HCT116 (cell line): ENCODE data around the gene VASH1. TPM values are rescaled to one million over a fixed set of nuclear protein-coding genes. Genes with fewer than 3 reads are reported as not detected.

Experiments used
- ATAC-seq: fragments of 200-7000 bp; cut with Tn5 transposase; 2 replicates; pipeline ENCODE4 v1.9.1; 2020; ENCODE audit warnings: mild to moderate bottlenecking, moderate library complexity
- BruUV-seq: library from RNA; stranded (reverse); fragments of 400-500 nt; replicated peaks from 2 replicates; lab custom pipeline; 2021; lab: Mats Ljungman, UMichigan
- CTCF ChIA-PET: fragments of 300-600 bp; sonication (Branson Sonifier 250); formaldehyde crosslinking; loops from one replicate; lab custom pipeline; 2021; ENCODE audit warnings: antibody characterized with exemption; lab: Charles Lee
- POLR2A ChIA-PET: fragments of 300-600, 350-600 bp; sonication (Branson Sonifier 250); formaldehyde crosslinking; loops from one replicate; lab custom pipeline; 2021; ENCODE audit warnings: antibody characterized with exemption; lab: Charles Lee
- RAD21 ChIA-PET, 2 experiments: fragments of 300-600 bp; sonication (Branson Sonifier 250); formaldehyde crosslinking; loops; one replicate each; lab custom pipeline; 2023; ENCODE audit warnings: low total read pairs in 2 of 2; ENCODE audit not compliant: uncharacterized antibody in 2 of 2, unreplicated experiment in 2 of 2, low non-redundant PET in 1 of 2; lab: Charles Lee
- DNase-seq: peaks from one replicate; pipeline ENCODE4 v3.0.0-alpha.2; 2010; ENCODE audit warnings: low read depth, low spot score
- H2AFZ ChIP-seq: fragments of 200-600 bp; shearing (Covaris generic), sonication (generic); 2 replicates; pipeline ENCODE4 v1.6.1; 2017; ENCODE audit warnings: low read depth, mixed run types, mixed read lengths, antibody characterized with exemption, low read length; ENCODE audit not compliant: poor library complexity, severe bottlenecking
- H3K27ac ChIP-seq: 2 replicates; pipeline ENCODE4 v1.5.1; 2012; ENCODE audit warnings: low read depth, low read length
- H3K27me3 ChIP-seq: fragments of 200-600 bp; sonication (generic); 2 replicates; pipeline ENCODE4 v1.6.1; 2016; ENCODE audit warnings: mixed run types, low read length, mixed read lengths; ENCODE audit not compliant: insufficient read depth
- H3K36me3 ChIP-seq, 2 experiments: fragments of 200-500 bp in 1 of 2; fragments of 200-600 bp in 1 of 2; sonication (Bioruptor generic) in 1 of 2; sonication (generic) in 1 of 2; 2 replicates each; pipeline versions ENCODE4 v1.5.1 to v1.6.1; 2014 to 2016; ENCODE audit warnings: low read length in 2 of 2, inconsistent platforms in 1 of 2, mixed read lengths in 1 of 2, mixed run types in 1 of 2; ENCODE audit not compliant: insufficient read depth in 2 of 2, control insufficient read depth in 1 of 2
- H3K4me1 ChIP-seq, 2 experiments: fragments of 200-600 bp in 1 of 2; sonication (generic) in 1 of 2; 2 replicates each; pipeline versions ENCODE4 v1.5.1 to v1.6.1; 2012 to 2017; ENCODE audit warnings: low read length in 2 of 2, inconsistent platforms in 1 of 2, mild to moderate bottlenecking in 1 of 2, mixed read lengths in 1 of 2, mixed run types in 1 of 2, moderate library complexity in 1 of 2; ENCODE audit not compliant: insufficient read depth in 2 of 2, control insufficient read depth in 1 of 2
- H3K4me2 ChIP-seq: fragments of 200-600 bp; sonication (generic); 2 replicates; pipeline ENCODE4 v1.6.1; 2017; ENCODE audit warnings: mixed run types, low read length, mixed read lengths
- H3K4me3 ChIP-seq, 2 experiments: fragments of 200-600 bp in 1 of 2; sonication (generic) in 1 of 2; replicated peaks in 1 of 2; 2 replicates each; pipeline ENCODE4 v1.5.1; 2011 to 2016; ENCODE audit warnings: low read length in 2 of 2, control low read depth in 1 of 2, low read depth in 1 of 2, mild to moderate bottlenecking in 1 of 2, mixed read lengths in 1 of 2, mixed run types in 1 of 2
- H3K79me2 ChIP-seq: fragments of 200-600 bp; sonication (generic); 2 replicates; pipeline ENCODE4 v1.6.1; 2017; ENCODE audit warnings: mild to moderate bottlenecking, mixed run types, low read length, moderate library complexity, mixed read lengths; ENCODE audit not compliant: insufficient read depth
- H3K9ac ChIP-seq: fragments of 200-600 bp; sonication (generic); 2 replicates; pipeline ENCODE4 v1.6.1; 2016; ENCODE audit warnings: low read length, mixed read lengths
- H3K9me2 ChIP-seq: fragments of 200-600 bp; sonication (generic), shearing (Covaris generic); 2 replicates; pipeline ENCODE4 v1.6.1; 2017; ENCODE audit warnings: mixed run types, mild to moderate bottlenecking, moderate library complexity; ENCODE audit not compliant: insufficient read depth
- H3K9me3 ChIP-seq, 2 experiments: fragments of 200-500 bp in 1 of 2; fragments of 200-600 bp in 1 of 2; sonication (Bioruptor generic) in 1 of 2; sonication (generic) in 1 of 2; 2 replicates each; pipeline ENCODE4 v1.6.1; 2014 to 2017; ENCODE audit warnings: low read length in 2 of 2, mixed read lengths in 2 of 2, inconsistent platforms in 1 of 2, low read depth in 1 of 2, mild to moderate bottlenecking in 1 of 2, mixed run types in 1 of 2, moderate library complexity in 1 of 2; ENCODE audit not compliant: control insufficient read depth in 1 of 2, insufficient read depth in 1 of 2
- H4K20me1 ChIP-seq: fragments of 200-600 bp; sonication (generic), shearing (Covaris generic); 2 replicates; pipeline ENCODE4 v1.6.1; 2017; ENCODE audit warnings: mixed run types, mild to moderate bottlenecking, moderate library complexity; ENCODE audit not compliant: insufficient read depth
- CBX3 ChIP-seq: IDR thresholded peaks from 2 replicates; pipeline ENCODE4 v1.6.1; 2012; ENCODE audit warnings: low read depth
- CEBPB ChIP-seq: IDR thresholded peaks from 2 replicates; pipeline ENCODE4 v1.6.1; 2012; ENCODE audit warnings: low read depth
- CTCF ChIP-seq, 3 experiments: fragments of 200-600 bp in 1 of 3; sonication (generic) in 1 of 3; IDR thresholded peaks in 2 of 3; conservative IDR thresholded peaks in 1 of 3; 2 replicates each; pipeline ENCODE4 v1.5.1; 2012 to 2017; ENCODE audit warnings: low read depth in 2 of 3, low read length in 2 of 3, antibody characterized with exemption in 1 of 3, borderline replicate concordance in 1 of 3, control low read depth in 1 of 3, mild to moderate bottlenecking in 1 of 3, mixed read lengths in 1 of 3, mixed run types in 1 of 3, moderate library complexity in 1 of 3; ENCODE audit not compliant: insufficient read depth in 1 of 3
- ELF1 ChIP-seq: IDR thresholded peaks from 2 replicates; pipeline ENCODE4 v1.6.1; 2012; ENCODE audit warnings: low read depth, borderline replicate concordance
- EZH2phosphoT487 ChIP-seq: fragments of 200-600 bp; IDR thresholded peaks from 2 replicates; pipeline ENCODE4 v1.6.1; 2018; ENCODE audit warnings: antibody characterized with exemption, borderline replicate concordance
- FOSL1 ChIP-seq: IDR thresholded peaks from 2 replicates; pipeline ENCODE4 v1.6.1; 2012; ENCODE audit warnings: low read depth
- JUND ChIP-seq: IDR thresholded peaks from 2 replicates; pipeline ENCODE4 v1.6.1; 2012
- REST ChIP-seq: IDR thresholded peaks from 2 replicates; pipeline ENCODE4 v1.6.1; 2012; ENCODE audit warnings: low read depth
- SIN3A ChIP-seq: IDR thresholded peaks from 2 replicates; pipeline ENCODE4 v1.6.1; 2012; ENCODE audit warnings: low read depth
- SP1 ChIP-seq: IDR thresholded peaks from 2 replicates; pipeline ENCODE4 v1.6.1; 2012; ENCODE audit warnings: low read depth
- TCF7L2 ChIP-seq: IDR thresholded peaks from 2 replicates; pipeline ENCODE4 v1.7.0; 2011; ENCODE audit warnings: borderline replicate concordance, inconsistent platforms; ENCODE audit not compliant: insufficient read depth, insufficient read length; ENCODE audit errors: extremely low read depth
- YY1 ChIP-seq: IDR thresholded peaks from 2 replicates; pipeline ENCODE4 v1.6.1; 2011; ENCODE audit warnings: low read length, low read depth, moderate library complexity, mild to moderate bottlenecking; ENCODE audit not compliant: insufficient replicate concordance; ENCODE audit errors: extremely low read depth
- ZNF274 ChIP-seq: fragments of 200-500 bp; sonication (Bioruptor generic); IDR thresholded peaks from 2 replicates; pipeline ENCODE4 v1.6.1; 2014; ENCODE audit warnings: mild to moderate bottlenecking, low read depth, low read length, inconsistent platforms
- intact Hi-C: fragments of 100-400 bp; cut with micrococcal nuclease; formaldehyde crosslinking; loops from 2 replicates; pipeline ENCODE4 v1.10.0; 2022
- total RNA-seq: library from RNA; stranded (reverse); gene quantifications from one replicate; pipeline ENCODE4 v1.2.1, GENCODE V29; 2021; ENCODE audit not compliant: unreplicated experiment

Gene VASH1
- total RNA-seq, 1 experiment from 2014 or later: 13.3 TPM

DNA sequence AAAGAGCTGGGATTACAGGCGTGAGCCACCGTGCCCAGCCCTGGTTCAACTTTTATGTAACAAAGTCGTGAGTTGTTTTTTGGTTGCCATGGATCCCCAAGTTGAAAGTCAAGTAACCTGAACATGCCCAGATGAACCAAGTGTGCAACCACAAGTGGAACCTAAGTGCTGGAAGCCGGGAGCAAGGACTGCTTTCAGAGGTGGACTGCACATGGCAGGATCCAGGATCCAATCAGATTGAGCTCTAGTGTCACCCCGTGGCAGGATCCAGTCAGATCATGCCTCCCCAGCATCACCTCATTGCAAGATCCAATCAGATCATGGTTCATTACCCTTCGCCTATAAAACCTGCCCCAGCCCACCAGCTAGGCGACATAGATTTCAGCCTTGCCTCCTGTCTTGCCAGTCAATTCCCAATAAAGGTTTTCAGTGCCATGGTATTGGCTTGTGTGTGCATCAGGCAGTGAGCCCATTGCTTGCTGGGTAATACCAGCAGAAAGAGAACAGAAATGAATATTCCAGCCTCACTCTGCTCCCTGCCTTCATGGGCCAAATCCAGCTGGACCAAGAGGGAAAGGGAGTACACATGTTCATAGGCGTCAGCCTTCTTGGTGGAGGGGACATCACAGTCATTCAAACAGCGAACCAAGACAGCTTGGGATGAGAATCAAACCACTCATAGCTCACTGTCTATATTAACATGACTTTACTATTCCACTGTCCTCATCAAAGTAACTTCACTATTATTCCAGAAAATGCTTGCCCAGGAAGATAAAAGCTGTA lies 43.6 kb upstream of the VASH1 start:
- DNase-seq: no peak
- Histone ChIP-seq H3K4me3 (no peak overlapping the region), H3K4me2 (no peak overlapping the region), H3K36me3 (no peaks in the 10 kb centered on the region), H3K4me1 (peaks cover 7 to 12% of the 10 kb centered on the region in 2 experiments; a peak in 3 of 4 replicates), H3K27ac (no peak overlapping the region), H2AFZ (no peak overlapping the region), H3K9me3 (no peaks in the 10 kb centered on the region; a peak in 1 of 4 replicates), H3K27me3 (no peaks in the 10 kb centered on the region), H3K9ac (no peak overlapping the region), H3K79me2 (no peaks in the 10 kb centered on the region), H3K9me2 (no peaks in the 10 kb centered on the region), H4K20me1 (no peaks in the 10 kb centered on the region)
- ATAC-seq: no peak
- intact Hi-C loops: loop anchor here (10.0 kb wide), 1 partner anchor 347 kb away; no protein-coding TSS in a partner anchor
- BruUV-seq: no TSS peak
- RAD21 ChIA-PET: no interaction called here
- POLR2A ChIA-PET: no interaction called here
- CTCF ChIA-PET: no interaction called here
- no peak for TF ChIP-seq EZH2phosphoT487
- TF ChIP-seq TCF7L2: no peak
- TF ChIP-seq JUND: no peak
- no peak for TF ChIP-seq SIN3A
- TF ChIP-seq ELF1: no peak
- no peak for TF ChIP-seq YY1
- no peak for TF ChIP-seq CBX3
- TF ChIP-seq FOSL1: no peak

GRCh38 chr14:76718306-76719040 lies 42.8 kb upstream of the VASH1 start:
- no peak for DNase-seq
- POLR2A ChIA-PET: interaction anchor here (0.7 kb wide), 1 partner anchor 89 kb away, joined by 4 read pairs; no protein-coding TSS in a partner anchor
- Histone ChIP-seq H3K27me3 (0 out of 2 replicates have a peak, but pooled peaks cover 4% of the 10 kb centered on the region), H3K79me2 (no peaks in the 10 kb centered on the region), H4K20me1 (no peaks in the 10 kb centered on the region), H3K9ac (no peak overlapping the region), H3K9me3 (no peaks in the 10 kb centered on the region; a peak in 1 of 4 replicates), H3K36me3 (no peaks in the 10 kb centered on the region), H3K4me2 (no peak overlapping the region), H3K4me1 (peaks cover 7 to 12% of the 10 kb centered on the region in 2 experiments; a peak in 3 of 4 replicates), H3K27ac (no peak overlapping the region), H3K4me3 (no peak overlapping the region), H2AFZ (no peak overlapping the region), H3K9me2 (no peaks in the 10 kb centered on the region)
- no TSS peak for BruUV-seq
- CTCF ChIA-PET: interaction anchor here (1.8 kb wide), 1 partner anchor 8 kb away, joined by 11 read pairs; no protein-coding TSS in a partner anchor
- RAD21 ChIA-PET: no interaction called here
- intact Hi-C loops: loop anchor here (10.0 kb wide), 1 partner anchor 346 kb away; no protein-coding TSS in a partner anchor
- ATAC-seq: no peak
- TF ChIP-seq CBX3 (no peak), CTCF (IDR thresholded peaks at IDR 0.05 in 2 of 3, conservative IDR thresholded peaks at IDR 0.05 in 1 of 3; ENCODE audit: borderline replicate concordance in 1 of 3, insufficient read depth in 1 of 3, low read depth in 2 of 3, low read length in 2 of 3) (no peak), REST (no peak), ZNF274 (no peak), YY1 (no peak), CEBPB (no peak), SP1 (no peak)
